Measurements from ENCODE around the gene EIF4B. TPM values are rescaled to one million over a fixed set of nuclear protein-coding genes. Genes with fewer than 3 reads are reported as not detected.

The EIF4B gene
- total RNA-seq, 1 experiment from 2014 or later, result 445 TPM

DNA sequence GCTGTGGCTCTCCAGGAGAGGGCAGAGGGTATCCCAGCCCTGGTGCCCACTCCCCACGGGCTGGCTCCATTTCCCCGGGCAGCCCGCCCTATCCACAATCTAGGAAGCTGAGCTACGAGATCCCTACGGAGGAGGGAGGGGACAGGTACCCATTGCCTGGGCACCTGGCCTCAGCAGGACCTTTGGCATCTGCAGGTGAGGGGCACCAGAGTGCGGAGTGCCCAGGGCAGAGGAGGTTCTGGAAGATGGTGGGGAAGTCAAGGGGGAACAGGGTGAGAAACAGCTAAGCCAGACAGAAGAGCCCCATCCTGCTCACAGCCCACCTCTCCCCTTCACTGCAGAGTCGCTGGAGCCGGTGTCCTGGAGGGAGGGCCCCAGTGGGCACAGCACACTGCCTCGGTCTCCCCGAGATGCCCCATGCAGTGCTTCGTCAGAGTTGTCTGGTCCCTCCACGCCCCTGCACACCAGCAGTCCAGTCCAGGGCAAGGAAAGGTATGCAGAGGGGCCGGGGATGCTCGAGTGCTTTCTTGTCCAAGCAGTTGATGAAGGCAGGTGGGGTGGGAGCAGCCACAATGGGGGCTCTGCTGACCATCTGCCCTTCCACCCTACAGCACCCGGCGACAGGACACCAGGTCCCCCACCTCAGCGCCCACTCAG, 53.9 kb downstream of the EIF4B start:
- no peaks in the 10 kb centered on the region for H3K9me3 ChIP-seq
- no peaks in the 10 kb centered on the region for H3K36me3 ChIP-seq (ENCODE audit: control insufficient read depth, insufficient read depth, low read length)
- DNase-seq, result no peak
- BruUV-seq (replicated peaks), result no TSS peak
- no peak overlapping the region for H3K27ac Mint-ChIP-seq (ENCODE audit: unreplicated experiment)
- H3K4me1 ChIP-seq, result no peaks in the 10 kb centered on the region
- H3K4me1 Mint-ChIP-seq (ENCODE audit: low read depth, unreplicated experiment), result no peaks in the 10 kb centered on the region
- no peaks in the 10 kb centered on the region for H3K9me3 Mint-ChIP-seq (ENCODE audit: unreplicated experiment)
- H3K4me3 Mint-ChIP-seq (ENCODE audit: unreplicated experiment), result no peak overlapping the region
- ChIA-PET POLR2A (interaction anchor here (0.6 kb wide), 1 partner anchor 171 kb away, joined by 3 read pairs; no protein-coding TSS in a partner anchor), CTCF (interaction anchor here (1.1 kb wide), 1 partner anchor 12 kb away, joined by 3 read pairs; no protein-coding TSS in a partner anchor)
- no peaks in the 10 kb centered on the region for H3K27me3 Mint-ChIP-seq (ENCODE audit: insufficient read depth, unreplicated experiment)
- H3K36me3 Mint-ChIP-seq (ENCODE audit: insufficient read depth, unreplicated experiment), result peaks cover 14% of the 10 kb centered on the region
- H3K27me3 ChIP-seq (replicated peaks; ENCODE audit: control insufficient read depth, insufficient read depth, low read length), result no peaks in the 10 kb centered on the region
- TF ChIP-seq, protein P1, sequence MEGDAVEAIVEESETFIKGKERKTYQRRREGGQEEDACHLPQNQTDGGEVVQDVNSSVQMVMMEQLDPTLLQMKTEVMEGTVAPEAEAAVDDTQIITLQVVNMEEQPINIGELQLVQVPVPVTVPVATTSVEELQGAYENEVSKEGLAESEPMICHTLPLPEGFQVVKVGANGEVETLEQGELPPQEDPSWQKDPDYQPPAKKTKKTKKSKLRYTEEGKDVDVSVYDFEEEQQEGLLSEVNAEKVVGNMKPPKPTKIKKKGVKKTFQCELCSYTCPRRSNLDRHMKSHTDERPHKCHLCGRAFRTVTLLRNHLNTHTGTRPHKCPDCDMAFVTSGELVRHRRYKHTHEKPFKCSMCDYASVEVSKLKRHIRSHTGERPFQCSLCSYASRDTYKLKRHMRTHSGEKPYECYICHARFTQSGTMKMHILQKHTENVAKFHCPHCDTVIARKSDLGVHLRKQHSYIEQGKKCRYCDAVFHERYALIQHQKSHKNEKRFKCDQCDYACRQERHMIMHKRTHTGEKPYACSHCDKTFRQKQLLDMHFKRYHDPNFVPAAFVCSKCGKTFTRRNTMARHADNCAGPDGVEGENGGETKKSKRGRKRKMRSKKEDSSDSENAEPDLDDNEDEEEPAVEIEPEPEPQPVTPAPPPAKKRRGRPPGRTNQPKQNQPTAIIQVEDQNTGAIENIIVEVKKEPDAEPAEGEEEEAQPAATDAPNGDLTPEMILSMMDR (IDR thresholded peaks at IDR 0.05; ENCODE audit: insufficient read depth in 1 of 2, low read depth in 1 of 2, low read length in 1 of 2, severe bottlenecking in 1 of 2, unreplicated experiment in 1 of 2), result no peak
- H3K4me3 ChIP-seq (ENCODE audit: low read depth, low read length), result no peak overlapping the region
- intact Hi-C loops (cut with micrococcal nuclease; ENCODE audit: unreplicated experiment), result no loop called here

DNA sequence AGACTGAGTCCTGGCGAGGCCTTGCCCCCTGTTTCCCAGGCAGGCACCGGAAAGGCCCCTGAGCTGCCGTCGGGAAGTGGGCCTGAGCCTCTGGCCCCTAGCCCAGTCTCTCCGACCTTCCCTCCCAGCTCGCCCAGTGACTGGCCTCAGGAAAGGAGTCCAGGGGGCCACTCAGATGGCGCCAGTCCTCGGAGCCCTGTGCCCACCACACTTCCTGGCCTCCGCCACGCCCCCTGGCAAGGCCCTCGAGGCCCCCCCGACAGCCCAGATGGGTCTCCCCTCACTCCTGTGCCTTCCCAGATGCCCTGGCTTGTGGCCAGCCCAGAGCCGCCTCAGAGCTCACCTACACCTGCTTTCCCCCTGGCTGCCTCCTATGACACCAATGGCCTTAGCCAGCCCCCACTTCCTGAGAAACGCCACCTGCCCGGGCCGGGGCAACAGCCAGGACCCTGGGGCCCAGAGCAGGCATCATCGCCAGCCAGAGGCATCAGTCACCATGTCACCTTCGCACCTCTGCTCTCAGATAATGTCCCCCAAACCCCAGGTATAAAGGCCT, 54.5 kb downstream of the EIF4B start:
- TF ChIP-seq, protein P1 (IDR thresholded peaks at IDR 0.05; ENCODE audit: insufficient read depth in 1 of 2, low read depth in 1 of 2, low read length in 1 of 2, severe bottlenecking in 1 of 2, unreplicated experiment in 1 of 2), result no peak
- no peaks in the 10 kb centered on the region for H3K27me3 ChIP-seq (replicated peaks; ENCODE audit: control insufficient read depth, insufficient read depth, low read length)
- CTCF ChIA-PET, result no interaction called here
- H3K36me3 ChIP-seq (ENCODE audit: control insufficient read depth, insufficient read depth, low read length), result peaks cover 2% of the 10 kb centered on the region; the same call in 1 of the 2 replicates
- Mint-ChIP-seq H3K27ac (ENCODE audit: unreplicated experiment) (no peak overlapping the region), H3K4me1 (ENCODE audit: low read depth, unreplicated experiment) (no peaks in the 10 kb centered on the region), H3K36me3 (ENCODE audit: insufficient read depth, unreplicated experiment) (peaks cover 9% of the 10 kb centered on the region), H3K4me3 (ENCODE audit: unreplicated experiment) (no peak overlapping the region), H3K27me3 (ENCODE audit: insufficient read depth, unreplicated experiment) (no peaks in the 10 kb centered on the region), H3K9me3 (ENCODE audit: unreplicated experiment) (no peaks in the 10 kb centered on the region)
- no TSS peak for BruUV-seq (replicated peaks)
- intact Hi-C loops (cut with micrococcal nuclease; ENCODE audit: unreplicated experiment), result no loop called here
- no peaks in the 10 kb centered on the region for H3K4me1 ChIP-seq
- peak in 1 of 2 experiments; percentile 25 for DNase-seq
- H3K4me3 ChIP-seq (ENCODE audit: low read depth, low read length), result no peak overlapping the region
- POLR2A ChIA-PET, result no interaction called here
- no peaks in the 10 kb centered on the region for H3K9me3 ChIP-seq

DNA sequence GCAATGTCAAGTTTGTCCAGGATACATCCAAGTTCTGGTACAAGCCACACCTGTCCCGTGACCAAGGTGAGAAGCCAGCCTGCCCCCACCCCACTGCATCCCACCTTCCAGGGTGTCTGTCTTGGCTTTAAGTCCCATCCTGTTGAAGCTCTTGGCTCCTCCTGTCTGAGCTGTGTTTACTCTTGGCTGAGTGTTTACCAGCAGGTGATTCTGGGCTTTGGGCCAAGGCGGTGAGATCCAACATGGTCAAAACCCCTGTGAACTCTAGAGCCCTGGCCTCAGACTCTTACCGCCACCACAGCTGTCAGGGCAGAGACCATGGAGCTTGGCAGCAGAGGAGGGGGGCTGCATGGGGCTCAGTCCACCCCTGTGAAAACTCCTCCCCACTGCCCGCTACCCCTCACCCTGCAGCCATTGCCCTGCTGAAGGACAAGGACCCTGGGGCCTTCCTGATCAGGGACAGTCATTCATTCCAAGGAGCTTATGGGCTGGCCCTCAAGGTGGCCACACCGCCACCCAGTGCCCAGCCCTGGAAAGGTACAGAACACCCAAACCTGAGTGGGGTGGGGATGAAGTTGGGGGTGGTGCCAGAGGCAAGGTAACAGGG, 55.3 kb downstream of the EIF4B start:
- no peaks in the 10 kb centered on the region for H3K27me3 Mint-ChIP-seq (ENCODE audit: insufficient read depth, unreplicated experiment)
- H3K4me1 Mint-ChIP-seq (ENCODE audit: low read depth, unreplicated experiment), result peaks cover 6% of the 10 kb centered on the region
- no peaks in the 10 kb centered on the region for H3K9me3 Mint-ChIP-seq (ENCODE audit: unreplicated experiment)
- Histone ChIP-seq H3K4me3 (ENCODE audit: low read depth, low read length) (no peak overlapping the region), H3K4me1 (peaks cover 6% of the 10 kb centered on the region), H3K27me3 (replicated peaks; ENCODE audit: control insufficient read depth, insufficient read depth, low read length) (no peaks in the 10 kb centered on the region), H3K36me3 (ENCODE audit: control insufficient read depth, insufficient read depth, low read length) (peaks cover 3% of the 10 kb centered on the region; the same call in 1 of the 2 replicates), H3K9me3 (no peaks in the 10 kb centered on the region)
- ChIA-PET CTCF (interaction anchor here (1.0 to 1.3 kb wide), 2 partner anchors 41 to 206 kb away, joined by 3 to 4 read pairs; partner anchors contain the start of genes ESPL1 and SOAT2), POLR2A (no interaction called here)
- peaks cover 9% of the 10 kb centered on the region for H3K36me3 Mint-ChIP-seq (ENCODE audit: insufficient read depth, unreplicated experiment)
- intact Hi-C loops (cut with micrococcal nuclease; ENCODE audit: unreplicated experiment), result no loop called here
- DNase-seq, result peak; percentile 43 to 45
- H3K4me3 Mint-ChIP-seq (ENCODE audit: unreplicated experiment), result no peak overlapping the region
- H3K27ac Mint-ChIP-seq (ENCODE audit: unreplicated experiment), result no peak overlapping the region
- TF ChIP-seq, protein P1 (IDR thresholded peaks at IDR 0.05; ENCODE audit: insufficient read depth in 1 of 2, low read depth in 1 of 2, low read length in 1 of 2, severe bottlenecking in 1 of 2, unreplicated experiment in 1 of 2), result peak in 1 of 2 experiments; percentile 18
- no TSS peak for BruUV-seq (replicated peaks)
